ENCODE measurements around the gene AKAP12.

DNA sequence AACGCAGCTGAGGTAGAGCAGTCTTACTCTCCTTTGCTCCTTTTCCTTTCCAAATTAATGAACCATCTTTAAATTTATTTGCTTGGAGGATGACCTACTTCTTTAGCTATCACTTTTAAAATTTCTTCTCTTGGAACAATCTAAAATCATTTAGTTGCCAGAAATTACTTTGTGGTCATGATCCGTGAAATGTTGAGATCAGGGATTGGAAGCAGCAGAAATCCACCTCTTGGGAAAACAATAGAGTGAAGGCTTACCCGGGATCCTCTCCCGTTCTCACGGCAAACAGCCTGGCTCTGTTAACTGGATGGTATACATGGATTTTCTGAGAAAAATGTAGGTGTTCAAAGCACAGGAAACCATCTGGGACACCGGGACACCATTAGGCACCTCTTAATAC lies 7.7 kb downstream of the AKAP12 start:
- TF ChIP-seq, protein P1, sequence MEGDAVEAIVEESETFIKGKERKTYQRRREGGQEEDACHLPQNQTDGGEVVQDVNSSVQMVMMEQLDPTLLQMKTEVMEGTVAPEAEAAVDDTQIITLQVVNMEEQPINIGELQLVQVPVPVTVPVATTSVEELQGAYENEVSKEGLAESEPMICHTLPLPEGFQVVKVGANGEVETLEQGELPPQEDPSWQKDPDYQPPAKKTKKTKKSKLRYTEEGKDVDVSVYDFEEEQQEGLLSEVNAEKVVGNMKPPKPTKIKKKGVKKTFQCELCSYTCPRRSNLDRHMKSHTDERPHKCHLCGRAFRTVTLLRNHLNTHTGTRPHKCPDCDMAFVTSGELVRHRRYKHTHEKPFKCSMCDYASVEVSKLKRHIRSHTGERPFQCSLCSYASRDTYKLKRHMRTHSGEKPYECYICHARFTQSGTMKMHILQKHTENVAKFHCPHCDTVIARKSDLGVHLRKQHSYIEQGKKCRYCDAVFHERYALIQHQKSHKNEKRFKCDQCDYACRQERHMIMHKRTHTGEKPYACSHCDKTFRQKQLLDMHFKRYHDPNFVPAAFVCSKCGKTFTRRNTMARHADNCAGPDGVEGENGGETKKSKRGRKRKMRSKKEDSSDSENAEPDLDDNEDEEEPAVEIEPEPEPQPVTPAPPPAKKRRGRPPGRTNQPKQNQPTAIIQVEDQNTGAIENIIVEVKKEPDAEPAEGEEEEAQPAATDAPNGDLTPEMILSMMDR (IDR thresholded peaks at IDR 0.05; ENCODE audit: borderline replicate concordance, extremely low read depth, low read length, poor library complexity, severe bottlenecking): no peak
- no peak for TF ChIP-seq EZH2 (IDR thresholded peaks at IDR 0.05; ENCODE audit: borderline replicate concordance, low read depth, low read length, severe bottlenecking)
